ENCODE results near the gene KLHDC4. TPM values are rescaled to one million over a fixed set of nuclear protein-coding genes. Genes with fewer than 3 reads are reported as not detected.

Gene KLHDC4
- total RNA-seq, 1 donor from 2014 or later: 29.8 TPM

GRCh38 chr16:87741700-87742415 is 23.9 kb downstream of the KLHDC4 start:
- Histone ChIP-seq H2AFZ (ENCODE audit: low read depth, low read length) (no peak overlapping the region), H3K9ac (ENCODE audit: low read length) (no peak overlapping the region), H3K79me2 (ENCODE audit: insufficient read depth, low read length) (peaks cover 7% of the 10 kb centered on the region), H3K27ac (ENCODE audit: low read depth, low read length) (no peak overlapping the region), H3K4me2 (ENCODE audit: low read length) (no peak overlapping the region), H4K20me1 (ENCODE audit: insufficient read depth, low read length) (peaks cover 60% of the 10 kb centered on the region), H3K9me3 (ENCODE audit: insufficient read depth, low read depth, low read length) (no peaks in the 10 kb centered on the region), H3K4me3 (ENCODE audit: insufficient read depth, low read depth, low read length) (no peak overlapping the region), H3K27me3 (ENCODE audit: insufficient read depth, low read length) (no peaks in the 10 kb centered on the region), H3K4me1 (ENCODE audit: insufficient read depth, low read length) (peaks cover 17% of the 10 kb centered on the region), H3K36me3 (ENCODE audit: insufficient read depth, low read length) (peaks cover 2% of the 10 kb centered on the region)
- no peak for DNase-seq (ENCODE audit: low read depth)
- TF ChIP-seq EZH2 (IDR thresholded peaks at IDR 0.05; ENCODE audit: insufficient read depth, low read length) (no peak), CTCF (IDR thresholded peaks at IDR 0.05; ENCODE audit: insufficient read depth, low read depth, low read length) (no peak)
- Mint-ChIP-seq H3K27me3 (ENCODE audit: low read depth, unreplicated experiment) (no peaks in the 10 kb centered on the region), H3K4me3 (ENCODE audit: unreplicated experiment) (no peak overlapping the region), H3K27ac (ENCODE audit: unreplicated experiment) (no peak overlapping the region), H3K9me3 (ENCODE audit: unreplicated experiment) (no peaks in the 10 kb centered on the region), H3K4me1 (ENCODE audit: low read depth, unreplicated experiment) (no peaks in the 10 kb centered on the region), H3K36me3 (ENCODE audit: low read depth, unreplicated experiment) (peaks cover 21% of the 10 kb centered on the region)
- FAIRE-seq: no peak

- no peak overlapping the region for H3K27ac Mint-ChIP-seq (ENCODE audit: unreplicated experiment)
- H3K4me3 ChIP-seq (ENCODE audit: insufficient read depth, low read depth, low read length): no peak overlapping the region
- H3K27ac ChIP-seq (ENCODE audit: low read depth, low read length): peak overlapping the region; percentile 63
- peak overlapping the region; percentile 55 for H3K4me2 ChIP-seq (ENCODE audit: low read length)
- H3K9me3 Mint-ChIP-seq (ENCODE audit: unreplicated experiment): no peaks in the 10 kb centered on the region
- no peak for FAIRE-seq
- peaks cover 17% of the 10 kb centered on the region for H3K36me3 Mint-ChIP-seq (ENCODE audit: low read depth, unreplicated experiment)
- no peaks in the 10 kb centered on the region for H3K27me3 ChIP-seq (ENCODE audit: insufficient read depth, low read length)
- no peaks in the 10 kb centered on the region for H3K4me1 Mint-ChIP-seq (ENCODE audit: low read depth, unreplicated experiment)
- peak overlapping the region; percentile 59 for H3K9ac ChIP-seq (ENCODE audit: low read length)
- no peak overlapping the region for H2AFZ ChIP-seq (ENCODE audit: low read depth, low read length)
- no peaks in the 10 kb centered on the region for H3K36me3 ChIP-seq (ENCODE audit: insufficient read depth, low read length)
- peak; percentile 76 for DNase-seq (ENCODE audit: low read depth)
- peaks cover 61% of the 10 kb centered on the region for H4K20me1 ChIP-seq (ENCODE audit: insufficient read depth, low read length)
- peaks cover 7% of the 10 kb centered on the region for H3K79me2 ChIP-seq (ENCODE audit: insufficient read depth, low read length)
- no peak for TF ChIP-seq CTCF (IDR thresholded peaks at IDR 0.05; ENCODE audit: insufficient read depth, low read depth, low read length)
- TF ChIP-seq EZH2 (IDR thresholded peaks at IDR 0.05; ENCODE audit: insufficient read depth, low read length): no peak
- no peaks in the 10 kb centered on the region for H3K9me3 ChIP-seq (ENCODE audit: insufficient read depth, low read depth, low read length)
- no peaks in the 10 kb centered on the region for H3K27me3 Mint-ChIP-seq (ENCODE audit: low read depth, unreplicated experiment)
- H3K4me1 ChIP-seq (ENCODE audit: insufficient read depth, low read length): peaks cover 17% of the 10 kb centered on the region
- H3K4me3 Mint-ChIP-seq (ENCODE audit: unreplicated experiment): no peak overlapping the region
Observed at GRCh38 chr16:87740909-87741424, 24.8 kb downstream of the KLHDC4 start.

- Histone ChIP-seq H3K4me3 (ENCODE audit: insufficient read depth, low read depth, low read length) (no peak overlapping the region), H3K27me3 (ENCODE audit: insufficient read depth, low read length) (no peaks in the 10 kb centered on the region), H3K9ac (ENCODE audit: low read length) (peak overlapping the region; percentile 59), H3K4me2 (ENCODE audit: low read length) (peak overlapping the region; percentile 55), H3K79me2 (ENCODE audit: insufficient read depth, low read length) (peaks cover 7% of the 10 kb centered on the region), H4K20me1 (ENCODE audit: insufficient read depth, low read length) (peaks cover 64% of the 10 kb centered on the region), H3K9me3 (ENCODE audit: insufficient read depth, low read depth, low read length) (no peaks in the 10 kb centered on the region), H3K36me3 (ENCODE audit: insufficient read depth, low read length) (no peaks in the 10 kb centered on the region), H3K27ac (ENCODE audit: low read depth, low read length) (peak overlapping the region; percentile 63), H3K4me1 (ENCODE audit: insufficient read depth, low read length) (peaks cover 17% of the 10 kb centered on the region), H2AFZ (ENCODE audit: low read depth, low read length) (no peak overlapping the region)
- Mint-ChIP-seq H3K36me3 (ENCODE audit: low read depth, unreplicated experiment) (peaks cover 14% of the 10 kb centered on the region), H3K9me3 (ENCODE audit: unreplicated experiment) (no peaks in the 10 kb centered on the region), H3K4me1 (ENCODE audit: low read depth, unreplicated experiment) (no peaks in the 10 kb centered on the region), H3K4me3 (ENCODE audit: unreplicated experiment) (no peak overlapping the region), H3K27me3 (ENCODE audit: low read depth, unreplicated experiment) (no peaks in the 10 kb centered on the region), H3K27ac (ENCODE audit: unreplicated experiment) (no peak overlapping the region)
- TF ChIP-seq CTCF (IDR thresholded peaks at IDR 0.05; ENCODE audit: insufficient read depth, low read depth, low read length): no peak
- no peak for TF ChIP-seq EZH2 (IDR thresholded peaks at IDR 0.05; ENCODE audit: insufficient read depth, low read length)
- DNase-seq (ENCODE audit: low read depth) (peak; percentile 93), FAIRE-seq (no peak)
Observed at GRCh38 chr16:87740441-87740840, 25.3 kb downstream of the KLHDC4 start.

All from astrocyte (in vitro differentiated cells and primary cell).